ENCODE measurements around the gene RAPGEF3.

- TF ChIP-seq ZNF274 (IDR thresholded peaks at IDR 0.05; ENCODE audit: low read depth, low read length) (no peak), SUZ12 (IDR thresholded peaks at IDR 0.05; ENCODE audit: extremely low read depth, insufficient read depth, insufficient read length) (no peak)
Measured at GRCh38 chr12:47705229-47705565, 53.5 kb downstream of the RAPGEF3 start.
